Measurements from ENCODE around the gene APBA2. TPM values are rescaled to one million over a fixed set of nuclear protein-coding genes. Genes with fewer than 3 reads are reported as not detected.

APBA2 gene
- total and polyA plus RNA-seq, 2 of the 13 experiments (the other 11 are each of a cell fraction or from before 2014, with no cell fraction given): 0.62 to 2.3 TPM

DNA sequence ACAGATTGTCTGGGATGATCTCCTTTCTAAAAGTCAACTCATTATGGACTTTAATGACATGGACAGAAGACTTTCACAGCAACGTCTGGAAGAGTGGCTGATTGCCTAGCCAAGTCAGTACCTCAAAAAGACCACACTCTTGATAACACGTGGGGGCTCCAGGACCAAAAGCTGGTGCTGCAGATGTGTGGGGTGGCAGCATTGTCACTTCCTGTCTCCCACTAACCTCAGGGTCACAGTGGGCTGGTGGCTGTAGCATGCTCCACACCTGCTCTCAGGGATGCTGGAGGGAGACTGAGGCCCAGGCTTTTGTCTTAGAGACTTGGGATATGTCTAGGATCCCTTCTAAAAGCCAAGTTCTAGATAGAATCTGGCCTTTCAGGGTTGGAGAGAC, 118.1 kb downstream of the APBA2 start:
- Histone ChIP-seq H2AFZ (ENCODE audit: low read length) (no peak overlapping the region), H3K36me3 (replicated peaks in 1 of 2; ENCODE audit: control insufficient read depth in 1 of 2, insufficient read depth in 2 of 2, low read length in 2 of 2) (no peaks in the 10 kb centered on the region), H3K9ac (ENCODE audit: insufficient read depth, low read depth, low read length) (no peak overlapping the region), H3K4me1 (ENCODE audit: insufficient read depth, low read length) (no peaks in the 10 kb centered on the region), H3K4me3 (replicated peaks in 1 of 3; ENCODE audit: insufficient read depth in 1 of 3, low read depth in 2 of 3, low read length in 3 of 3) (no peak overlapping the region), H3K27me3 (ENCODE audit: control insufficient read depth in 1 of 2, insufficient read depth in 2 of 2, low read length in 2 of 2) (no peaks in the 10 kb centered on the region), H4K20me1 (ENCODE audit: insufficient read depth, low read length) (no peaks in the 10 kb centered on the region), H3K27ac (ENCODE audit: extremely low read length, insufficient read depth, low read length) (no peak overlapping the region), H3K9me3 (ENCODE audit: low read length) (no peaks in the 10 kb centered on the region), H3K79me2 (ENCODE audit: insufficient read depth, low read length) (no peaks in the 10 kb centered on the region), H3K4me2 (ENCODE audit: low read depth, low read length) (no peak overlapping the region)
- FAIRE-seq (no peak), DNase-seq (ENCODE audit: low spot score) (no peak), ATAC-seq (no peak)
- TF ChIP-seq, protein P1, sequence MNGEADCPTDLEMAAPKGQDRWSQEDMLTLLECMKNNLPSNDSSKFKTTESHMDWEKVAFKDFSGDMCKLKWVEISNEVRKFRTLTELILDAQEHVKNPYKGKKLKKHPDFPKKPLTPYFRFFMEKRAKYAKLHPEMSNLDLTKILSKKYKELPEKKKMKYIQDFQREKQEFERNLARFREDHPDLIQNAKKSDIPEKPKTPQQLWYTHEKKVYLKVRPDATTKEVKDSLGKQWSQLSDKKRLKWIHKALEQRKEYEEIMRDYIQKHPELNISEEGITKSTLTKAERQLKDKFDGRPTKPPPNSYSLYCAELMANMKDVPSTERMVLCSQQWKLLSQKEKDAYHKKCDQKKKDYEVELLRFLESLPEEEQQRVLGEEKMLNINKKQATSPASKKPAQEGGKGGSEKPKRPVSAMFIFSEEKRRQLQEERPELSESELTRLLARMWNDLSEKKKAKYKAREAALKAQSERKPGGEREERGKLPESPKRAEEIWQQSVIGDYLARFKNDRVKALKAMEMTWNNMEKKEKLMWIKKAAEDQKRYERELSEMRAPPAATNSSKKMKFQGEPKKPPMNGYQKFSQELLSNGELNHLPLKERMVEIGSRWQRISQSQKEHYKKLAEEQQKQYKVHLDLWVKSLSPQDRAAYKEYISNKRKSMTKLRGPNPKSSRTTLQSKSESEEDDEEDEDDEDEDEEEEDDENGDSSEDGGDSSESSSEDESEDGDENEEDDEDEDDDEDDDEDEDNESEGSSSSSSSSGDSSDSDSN (CRISPR knock-in tag; IDR thresholded peaks at IDR 0.05): no peak
- no peak for TF ChIP-seq PAF1 (CRISPR knock-in tag; IDR thresholded peaks at IDR 0.05)
- no peak for TF ChIP-seq ZNF264 (CRISPR knock-in tag; IDR thresholded peaks at IDR 0.05)
- TF ChIP-seq ZSCAN20 (CRISPR knock-in tag; IDR thresholded peaks at IDR 0.05; ENCODE audit: borderline replicate concordance): no peak
- no peak for TF ChIP-seq RBAK (CRISPR knock-in tag; IDR thresholded peaks at IDR 0.05)
- TF ChIP-seq, protein P2, sequence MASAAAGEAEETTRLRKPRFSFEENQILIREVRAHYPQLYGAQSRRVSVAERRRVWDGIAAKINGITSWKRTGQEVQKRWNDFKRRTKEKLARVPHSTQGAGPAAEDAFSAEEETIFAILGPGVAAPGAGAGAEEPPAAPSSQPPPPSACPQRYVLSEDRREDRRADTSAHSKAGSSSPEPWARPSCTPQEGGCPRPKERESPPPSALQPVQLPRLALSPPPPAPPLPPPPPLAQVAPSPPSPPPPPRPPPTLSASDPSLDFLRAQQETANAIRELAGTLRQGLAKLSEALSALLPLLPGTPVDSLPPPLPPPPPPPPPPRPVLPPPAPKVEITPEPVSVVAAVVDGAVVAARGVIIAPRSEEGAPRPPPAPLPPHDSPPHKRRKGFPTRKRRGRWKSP (CRISPR knock-in tag; IDR thresholded peaks at IDR 0.05): no peak
- no peak for TF ChIP-seq ZFY (CRISPR knock-in tag; IDR thresholded peaks at IDR 0.05)
- TF ChIP-seq ZFYVE20 (CRISPR knock-in tag; IDR thresholded peaks at IDR 0.05; ENCODE audit: borderline replicate concordance, low read depth): no peak
- BruUV-seq (replicated peaks): no TSS peak
- intact Hi-C loops (cut with micrococcal nuclease; ENCODE audit: unreplicated experiment): no loop called here
- POLR2A ChIA-PET: no interaction called here
- WGBS (ENCODE audit: low lambda C conversion rate): 0% methylated on average over 1 of the region's 2 CpGs
- CTCF ChIA-PET (ENCODE audit: low intra/inter-chr PET ratio, low total read pairs): no interaction called here
- in situ Hi-C loops (cut with HindIII; ENCODE audit: extremely low pct_ligation_motif_present, low pct_unique_long_range_greater_than_20kb): no loop called here

Measured in HepG2 (cell line).